Measurements from ENCODE around the gene CAPN3. TPM values are rescaled to one million over a fixed set of nuclear protein-coding genes. Genes with fewer than 3 reads are reported as not detected.

Gene CAPN3
- total RNA-seq, 4 donors from 2014 or later: 20.3 to 42.9 (median 35.9) TPM

DNA sequence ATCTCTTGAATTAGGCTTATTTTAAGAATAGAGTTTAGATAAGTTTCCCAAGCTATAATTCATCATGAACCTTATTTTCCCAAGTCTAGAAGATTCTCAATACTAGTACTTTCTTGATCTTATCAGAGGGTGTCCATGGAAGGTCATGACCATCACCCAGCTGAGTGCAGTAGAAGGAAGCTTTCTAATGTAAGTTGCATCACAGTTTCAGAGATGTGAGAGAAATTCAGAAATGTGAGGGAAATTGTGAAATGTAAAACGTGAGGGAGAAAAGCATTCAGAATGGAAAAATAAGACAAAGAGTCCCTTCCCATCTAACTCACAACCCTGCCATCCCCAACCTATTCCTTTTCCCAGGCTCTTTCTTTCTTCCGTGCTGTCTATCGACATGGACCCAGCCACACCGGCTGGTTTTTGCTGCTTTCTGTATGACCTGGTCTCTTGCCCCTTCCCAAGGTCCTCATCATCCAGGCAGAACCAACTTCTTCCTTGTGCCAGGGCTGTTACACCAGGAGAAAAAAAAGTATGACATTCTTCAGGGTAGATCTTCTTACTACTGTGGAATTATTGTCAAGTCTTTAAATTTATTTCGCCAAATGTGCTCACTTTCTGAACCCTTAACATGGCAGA is 6.7 kb downstream of the CAPN3 start:
- no peak for DNase-seq (ENCODE audit: low spot score in 2 of 2)
- WGBS, 2 donors: 94 to 95% methylated on average over 5 of the region's 5 CpGs
- no peak overlapping the region for H3K4me3 ChIP-seq (ENCODE audit: low read depth, poor library complexity, severe bottlenecking)

DNA sequence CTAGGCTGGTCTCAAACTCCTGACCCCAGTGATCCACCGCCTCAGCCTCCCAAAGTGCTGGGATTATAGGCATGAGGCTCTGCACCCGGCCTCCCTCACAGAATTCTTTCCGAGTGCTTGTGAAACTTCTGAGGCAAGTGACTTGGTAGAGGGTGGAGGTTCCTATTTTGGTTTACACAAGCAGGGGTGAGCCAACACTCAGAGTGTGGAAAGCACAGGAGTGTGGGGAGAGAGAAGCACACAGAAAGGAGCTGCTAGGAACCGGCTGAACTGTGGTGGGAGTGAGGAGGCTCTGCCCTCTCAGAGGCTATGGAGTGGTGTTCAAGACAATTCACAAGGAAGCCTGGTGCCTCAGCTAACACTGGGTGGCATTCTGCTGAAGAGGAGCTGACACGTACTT is 7.7 kb downstream of the CAPN3 start:
- 75 to 83% methylated on average over 5 of the region's 5 CpGs for WGBS, 2 donors
- DNase-seq (ENCODE audit: low spot score in 2 of 2): no peak
- no peak for TF ChIP-seq POLR2A (IDR thresholded peaks at IDR 0.05)
- TF ChIP-seq, protein P1, sequence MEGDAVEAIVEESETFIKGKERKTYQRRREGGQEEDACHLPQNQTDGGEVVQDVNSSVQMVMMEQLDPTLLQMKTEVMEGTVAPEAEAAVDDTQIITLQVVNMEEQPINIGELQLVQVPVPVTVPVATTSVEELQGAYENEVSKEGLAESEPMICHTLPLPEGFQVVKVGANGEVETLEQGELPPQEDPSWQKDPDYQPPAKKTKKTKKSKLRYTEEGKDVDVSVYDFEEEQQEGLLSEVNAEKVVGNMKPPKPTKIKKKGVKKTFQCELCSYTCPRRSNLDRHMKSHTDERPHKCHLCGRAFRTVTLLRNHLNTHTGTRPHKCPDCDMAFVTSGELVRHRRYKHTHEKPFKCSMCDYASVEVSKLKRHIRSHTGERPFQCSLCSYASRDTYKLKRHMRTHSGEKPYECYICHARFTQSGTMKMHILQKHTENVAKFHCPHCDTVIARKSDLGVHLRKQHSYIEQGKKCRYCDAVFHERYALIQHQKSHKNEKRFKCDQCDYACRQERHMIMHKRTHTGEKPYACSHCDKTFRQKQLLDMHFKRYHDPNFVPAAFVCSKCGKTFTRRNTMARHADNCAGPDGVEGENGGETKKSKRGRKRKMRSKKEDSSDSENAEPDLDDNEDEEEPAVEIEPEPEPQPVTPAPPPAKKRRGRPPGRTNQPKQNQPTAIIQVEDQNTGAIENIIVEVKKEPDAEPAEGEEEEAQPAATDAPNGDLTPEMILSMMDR (IDR thresholded peaks at IDR 0.05): no peak
- intact Hi-C loops (cut with DNase I; ENCODE audit: low total_unique reads): no loop called here
- H3K4me3 ChIP-seq (ENCODE audit: low read depth, poor library complexity, severe bottlenecking): no peak overlapping the region

More for the DNA sequence above, 6.7 kb downstream of the CAPN3 start:
- intact Hi-C loops (cut with DNase I; ENCODE audit: low total_unique reads): no loop called here
- TF ChIP-seq, protein P1 (IDR thresholded peaks at IDR 0.05): no peak
- TF ChIP-seq POLR2A (IDR thresholded peaks at IDR 0.05): no peak

DNA sequence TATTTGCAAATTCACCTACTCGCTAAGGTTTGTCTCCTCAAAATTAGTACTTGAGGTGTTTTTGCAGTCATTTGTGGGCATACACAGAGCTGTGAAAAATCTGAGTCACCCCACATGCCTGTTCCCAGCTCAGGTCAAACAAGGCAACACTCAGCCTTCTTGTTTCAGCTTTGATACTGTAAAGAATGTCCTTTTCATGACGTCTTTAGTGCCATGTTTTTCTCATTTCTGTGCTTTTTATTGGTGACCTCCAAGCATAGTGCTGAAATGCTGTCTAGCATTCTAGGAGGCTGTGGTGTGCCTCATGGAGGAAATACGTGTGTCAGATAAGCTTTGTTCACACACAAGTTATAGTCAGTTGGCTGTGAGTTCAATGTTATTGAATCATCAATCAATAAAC is 8.8 kb downstream of the CAPN3 start:
- DNase-seq (ENCODE audit: low spot score in 2 of 2): no peak
- intact Hi-C loops (cut with DNase I; ENCODE audit: low total_unique reads): no loop called here
- TF ChIP-seq POLR2A (IDR thresholded peaks at IDR 0.05): no peak
- TF ChIP-seq, protein P1 (IDR thresholded peaks at IDR 0.05): no peak
- WGBS, 2 donors: 78 to 86% methylated on average over 3 of the region's 3 CpGs
- H3K4me3 ChIP-seq (ENCODE audit: low read depth, poor library complexity, severe bottlenecking): no peak overlapping the region

DNA sequence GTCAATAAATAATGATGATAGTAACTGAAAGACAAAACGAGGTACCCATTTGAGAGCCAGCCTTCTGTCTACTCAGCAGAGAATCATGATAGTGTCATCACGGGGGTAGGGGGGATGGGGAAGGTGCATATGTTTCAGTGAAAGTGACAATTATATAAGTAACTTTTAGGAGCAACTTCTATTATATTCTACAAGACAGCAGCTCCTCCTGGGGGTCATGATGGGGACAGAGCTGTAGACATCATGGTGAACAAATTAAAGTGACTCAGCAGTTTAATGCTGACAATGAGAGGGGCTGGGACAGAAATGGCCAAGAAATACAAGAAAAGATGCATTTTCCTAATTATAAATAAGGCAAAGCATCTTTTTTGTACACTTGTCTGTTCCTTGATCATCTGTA is 11.8 kb downstream of the CAPN3 start:
- WGBS, 2 donors: 65 to 78% methylated on average over 2 of the region's 2 CpGs
- TF ChIP-seq POLR2A (IDR thresholded peaks at IDR 0.05): no peak
- TF ChIP-seq, protein P1 (IDR thresholded peaks at IDR 0.05): no peak
- H3K4me3 ChIP-seq (ENCODE audit: low read depth, poor library complexity, severe bottlenecking): no peak overlapping the region
- DNase-seq (ENCODE audit: low spot score in 2 of 2): no peak
- intact Hi-C loops (cut with DNase I; ENCODE audit: low total_unique reads): no loop called here

DNA sequence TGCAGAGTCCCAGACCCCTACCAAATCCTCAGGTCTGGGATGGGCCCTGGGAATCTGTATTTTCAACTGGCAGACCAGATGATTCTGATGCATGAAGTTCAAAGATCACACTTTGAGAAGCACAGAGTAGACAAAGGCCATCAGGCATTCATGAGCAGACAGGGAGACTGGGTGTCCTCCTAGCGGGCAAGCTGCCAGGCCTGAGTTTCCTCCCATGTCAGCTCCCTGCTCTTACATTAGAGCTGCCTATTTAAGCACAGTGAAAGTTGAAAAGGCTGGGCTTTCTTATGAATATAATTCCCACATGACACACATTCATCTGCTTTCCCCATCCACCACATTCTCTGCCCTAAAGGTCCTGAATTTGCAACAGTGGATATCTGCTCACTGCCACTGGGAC is 14.0 kb downstream of the CAPN3 start:
- 83 to 88% methylated on average over 1 of the region's 1 CpG for WGBS, 2 donors
- no peak for DNase-seq (ENCODE audit: low spot score in 2 of 2)
- intact Hi-C loops (cut with DNase I; ENCODE audit: low total_unique reads): no loop called here
- no peak for TF ChIP-seq POLR2A (IDR thresholded peaks at IDR 0.05)
- TF ChIP-seq, protein P1 (IDR thresholded peaks at IDR 0.05): no peak
- H3K4me3 ChIP-seq (ENCODE audit: low read depth, poor library complexity, severe bottlenecking): no peak overlapping the region

DNA sequence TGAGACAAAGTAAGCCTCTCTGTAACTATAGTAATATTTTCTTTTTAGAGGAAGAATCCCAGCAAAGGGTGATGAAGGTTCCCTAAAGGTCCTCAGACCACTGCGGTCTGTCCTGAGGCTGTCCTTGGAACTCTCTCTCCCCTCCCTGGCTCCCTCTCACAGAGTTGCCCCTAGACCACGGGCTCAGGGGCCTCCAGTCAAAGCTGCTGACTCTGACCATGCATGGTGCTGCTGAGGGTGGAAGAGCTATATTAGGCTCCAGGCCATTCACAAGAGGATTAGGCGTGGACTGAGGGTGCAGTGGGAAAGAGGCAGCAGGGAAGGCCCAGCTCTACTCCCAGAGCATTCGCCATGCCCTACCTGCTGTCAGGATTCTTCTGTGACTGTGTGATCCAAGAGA is 14.6 kb downstream of the CAPN3 start:
- 92 to 97% methylated on average over 4 of the region's 4 CpGs for WGBS, 2 donors
- intact Hi-C loops (cut with DNase I; ENCODE audit: low total_unique reads): no loop called here
- no peak overlapping the region for H3K4me3 ChIP-seq (ENCODE audit: low read depth, poor library complexity, severe bottlenecking)
- DNase-seq (ENCODE audit: low spot score in 2 of 2): no peak
- TF ChIP-seq, protein P1 (IDR thresholded peaks at IDR 0.05): no peak
- TF ChIP-seq POLR2A (IDR thresholded peaks at IDR 0.05): no peak
